Loucy (cell line): ENCODE results near the gene RALGPS2.

ENCODE experiments used
- EZH2phosphoT487 ChIP-seq: fragments of 200-600 bp; IDR thresholded peaks from 2 replicates; pipeline ENCODE4 v1.6.1; 2018; ENCODE audit warnings: antibody characterized with exemption, mild to moderate bottlenecking, moderate library complexity, borderline replicate concordance
- TF ChIP-seq, protein P1 (sequence below): fragments of 200-600 bp; sonication (generic); conservative IDR thresholded peaks from 2 replicates; pipeline ENCODE4 v1.5.1; 2014; ENCODE audit warnings: mild to moderate bottlenecking, antibody characterized with exemption, low read length

DNA sequence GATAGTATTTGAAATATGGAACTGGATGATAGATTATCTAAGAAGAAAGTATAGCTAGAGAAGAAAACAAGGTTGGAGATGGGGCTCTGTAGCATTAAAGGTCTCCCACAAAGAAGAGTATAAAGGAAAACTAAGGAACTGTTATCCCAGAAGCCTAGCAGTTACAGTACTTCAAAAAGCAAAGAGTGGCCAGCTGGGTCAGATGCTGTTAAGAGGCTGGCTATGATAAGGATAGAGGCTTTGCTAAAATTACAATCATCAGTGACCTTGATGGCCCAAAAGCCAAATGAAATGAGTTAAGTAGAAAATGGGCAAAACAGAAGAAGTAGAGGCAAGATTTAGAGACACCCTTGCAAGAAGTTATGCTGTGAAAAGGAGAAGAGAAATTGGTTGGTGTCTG, 170.9 kb downstream of the RALGPS2 start:
- TF ChIP-seq, protein P1, sequence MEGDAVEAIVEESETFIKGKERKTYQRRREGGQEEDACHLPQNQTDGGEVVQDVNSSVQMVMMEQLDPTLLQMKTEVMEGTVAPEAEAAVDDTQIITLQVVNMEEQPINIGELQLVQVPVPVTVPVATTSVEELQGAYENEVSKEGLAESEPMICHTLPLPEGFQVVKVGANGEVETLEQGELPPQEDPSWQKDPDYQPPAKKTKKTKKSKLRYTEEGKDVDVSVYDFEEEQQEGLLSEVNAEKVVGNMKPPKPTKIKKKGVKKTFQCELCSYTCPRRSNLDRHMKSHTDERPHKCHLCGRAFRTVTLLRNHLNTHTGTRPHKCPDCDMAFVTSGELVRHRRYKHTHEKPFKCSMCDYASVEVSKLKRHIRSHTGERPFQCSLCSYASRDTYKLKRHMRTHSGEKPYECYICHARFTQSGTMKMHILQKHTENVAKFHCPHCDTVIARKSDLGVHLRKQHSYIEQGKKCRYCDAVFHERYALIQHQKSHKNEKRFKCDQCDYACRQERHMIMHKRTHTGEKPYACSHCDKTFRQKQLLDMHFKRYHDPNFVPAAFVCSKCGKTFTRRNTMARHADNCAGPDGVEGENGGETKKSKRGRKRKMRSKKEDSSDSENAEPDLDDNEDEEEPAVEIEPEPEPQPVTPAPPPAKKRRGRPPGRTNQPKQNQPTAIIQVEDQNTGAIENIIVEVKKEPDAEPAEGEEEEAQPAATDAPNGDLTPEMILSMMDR, result no peak
- TF ChIP-seq EZH2phosphoT487, result no peak
